Keratinocyte (primary cell): ENCODE results near the gene SLC25A12. TPM values are rescaled to one million over a fixed set of nuclear protein-coding genes. Genes with fewer than 3 reads are reported as not detected.

Experiments
- DNase-seq: peaks from one replicate; pipeline ENCODE4 v3.0.0-alpha.2; 2011; ENCODE audit warnings: low read depth, missing footprints, low spot score
- FAIRE-seq: peaks from 2 replicates; lab custom pipeline; 2011; peaks lifted over from hg19 to GRCh38; lab: Jason Lieb, UNC
- H2AFZ ChIP-seq: 2 replicates; pipeline ENCODE4 v1.6.0; 2012; ENCODE audit warnings: low read length, control low read depth, inconsistent platforms; ENCODE audit not compliant: control insufficient read depth
- H3K27ac ChIP-seq: 2 replicates; pipeline ENCODE4 v1.5.1; 2011; ENCODE audit warnings: low read length; ENCODE audit not compliant: control insufficient read depth, insufficient read depth
- H3K27me3 ChIP-seq: 3 replicates; pipeline ENCODE4 v1.6.0; 2011; ENCODE audit warnings: low read length; ENCODE audit not compliant: control insufficient read depth, insufficient read depth; ENCODE audit errors: extremely low read depth
- H3K36me3 ChIP-seq, 2 experiments: 2 replicates in 1 of 2; 3 replicates in 1 of 2; pipeline ENCODE4 v1.5.1; 2011; ENCODE audit warnings: low read length in 2 of 2, mild to moderate bottlenecking in 1 of 2; ENCODE audit not compliant: control insufficient read depth in 2 of 2, insufficient read depth in 2 of 2; ENCODE audit errors: extremely low read depth in 1 of 2
- H3K4me1 ChIP-seq: 3 replicates; pipeline ENCODE4 v1.5.1; 2011; ENCODE audit warnings: low read length; ENCODE audit not compliant: control insufficient read depth, insufficient read depth; ENCODE audit errors: extremely low read depth
- H3K4me2 ChIP-seq: 3 replicates; pipeline ENCODE4 v1.6.0; 2011; ENCODE audit warnings: low read depth, low read length; ENCODE audit not compliant: control insufficient read depth, insufficient read depth; ENCODE audit errors: extremely low read depth
- H3K4me3 ChIP-seq, 3 experiments: fragments of 200-600 bp in 1 of 3; sonication (generic) in 1 of 3; 2 replicates in 2 of 3; 3 replicates in 1 of 3; pipeline ENCODE4 v1.5.1; 2011 to 2016; ENCODE audit warnings: low read length in 3 of 3, mild to moderate bottlenecking in 3 of 3, control low read depth in 2 of 3, inconsistent platforms in 1 of 3, low read depth in 1 of 3, mixed read lengths in 1 of 3, mixed run types in 1 of 3, moderate library complexity in 1 of 3; ENCODE audit not compliant: control insufficient read depth in 2 of 3, insufficient read depth in 2 of 3; ENCODE audit errors: extremely low read depth in 1 of 3
- H3K79me2 ChIP-seq: 2 replicates; pipeline ENCODE4 v1.6.0; 2012; ENCODE audit warnings: low read length; ENCODE audit not compliant: control insufficient read depth, insufficient read depth
- H3K9ac ChIP-seq: 3 replicates; pipeline ENCODE4 v1.6.0; 2011; ENCODE audit warnings: low read length; ENCODE audit not compliant: control insufficient read depth, insufficient read depth; ENCODE audit errors: extremely low read depth
- H3K9me1 ChIP-seq: 3 replicates; pipeline ENCODE4 v1.6.0; 2011; ENCODE audit warnings: low read length; ENCODE audit not compliant: control insufficient read depth, insufficient read depth; ENCODE audit errors: extremely low read depth
- H3K9me3 ChIP-seq: 2 replicates; pipeline ENCODE4 v1.5.1; 2012; ENCODE audit warnings: low read depth, low read length; ENCODE audit not compliant: control insufficient read depth
- H4K20me1 ChIP-seq: 3 replicates; pipeline ENCODE4 v1.6.0; 2011; ENCODE audit warnings: low read length; ENCODE audit not compliant: control insufficient read depth, insufficient read depth; ENCODE audit errors: extremely low read depth
- EZH2 ChIP-seq: IDR thresholded peaks from one replicate; pipeline ENCODE4 v1.6.1; 2012; ENCODE audit warnings: inconsistent platforms, mild to moderate bottlenecking, low read length, moderate library complexity
- dilution Hi-C: fragments of 300-500 bp; cut with MboI; formaldehyde crosslinking; loops from one replicate; pipeline ENCODE4 v1.7.0; 2020; ENCODE audit warnings: low sequenced_read_pairs; ENCODE audit not compliant: extremely low pct_ligation_motif_present
- polyA plus RNA-seq, 5 experiments: library from polyadenylated mRNA; depleted of rRNA in 3 of 5; stranded (reverse) in 3 of 5; stranded (forward) in 1 of 5; unstranded in 1 of 5; fragments of >200 nt; gene quantifications; 1 replicate in 1 of 5; 2 replicates in 3 of 5; 3 replicates in 1 of 5; pipeline versions ENCODE4 v1.2.1 to v1.2.3, GENCODE V29; 2011 to 2012; ENCODE audit warnings: missing spikeins in 2 of 5, low read depth in 1 of 5, low replicate concordance in 1 of 5
- TF ChIP-seq, protein P1 (sequence below), 3 experiments: IDR thresholded peaks in 1 of 3; conservative IDR thresholded peaks in 1 of 3; optimal IDR thresholded peaks in 1 of 3; 2 replicates in 2 of 3; 3 replicates in 1 of 3; pipeline versions ENCODE3 to v1.5.1; 2011; ENCODE audit warnings: low read length in 3 of 3, mild to moderate bottlenecking in 3 of 3, moderate library complexity in 2 of 3, control low read depth in 1 of 3, inconsistent platforms in 1 of 3; ENCODE audit not compliant: insufficient read depth in 2 of 3; ENCODE audit errors: extremely low read depth in 1 of 3

The SLC25A12 gene
- polyA plus RNA-seq, 1 donor (not counting 4 experiments of a cell fraction or from before 2014, with no cell fraction given) = 27.7 TPM

DNA sequence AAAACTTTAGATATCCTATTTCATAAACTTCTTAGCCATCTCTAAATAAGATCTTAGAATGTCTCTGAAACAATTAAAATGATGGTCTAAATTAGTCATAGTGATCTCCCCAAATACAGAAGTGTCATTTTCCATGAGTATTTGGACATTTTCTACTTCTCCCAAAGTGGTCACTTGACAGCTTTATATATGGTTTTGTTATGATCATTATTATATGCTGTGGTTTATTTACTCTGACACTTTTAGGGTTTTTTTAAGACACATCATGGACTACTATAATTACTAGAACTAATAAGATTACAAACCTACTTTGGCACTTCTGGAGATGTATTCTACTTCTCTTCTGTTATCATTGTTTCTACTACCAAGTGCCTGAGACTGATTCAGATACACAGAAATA lies 47.1 kb downstream of the SLC25A12 start:
- Histone ChIP-seq H3K36me3 (no peaks in the 10 kb centered on the region), H3K27ac (no peak overlapping the region), H3K4me1 (no peaks in the 10 kb centered on the region), H4K20me1 (no peaks in the 10 kb centered on the region), H3K9ac (no peak overlapping the region), H3K4me2 (no peak overlapping the region), H3K79me2 (no peaks in the 10 kb centered on the region), H3K9me1 (no peaks in the 10 kb centered on the region), H3K27me3 (no peaks in the 10 kb centered on the region), H3K4me3 (no peak overlapping the region), H3K9me3 (no peaks in the 10 kb centered on the region), H2AFZ (no peak overlapping the region)
- DNase-seq (no peak), FAIRE-seq (no peak)
- TF ChIP-seq EZH2 = no peak
- TF ChIP-seq, protein P1, sequence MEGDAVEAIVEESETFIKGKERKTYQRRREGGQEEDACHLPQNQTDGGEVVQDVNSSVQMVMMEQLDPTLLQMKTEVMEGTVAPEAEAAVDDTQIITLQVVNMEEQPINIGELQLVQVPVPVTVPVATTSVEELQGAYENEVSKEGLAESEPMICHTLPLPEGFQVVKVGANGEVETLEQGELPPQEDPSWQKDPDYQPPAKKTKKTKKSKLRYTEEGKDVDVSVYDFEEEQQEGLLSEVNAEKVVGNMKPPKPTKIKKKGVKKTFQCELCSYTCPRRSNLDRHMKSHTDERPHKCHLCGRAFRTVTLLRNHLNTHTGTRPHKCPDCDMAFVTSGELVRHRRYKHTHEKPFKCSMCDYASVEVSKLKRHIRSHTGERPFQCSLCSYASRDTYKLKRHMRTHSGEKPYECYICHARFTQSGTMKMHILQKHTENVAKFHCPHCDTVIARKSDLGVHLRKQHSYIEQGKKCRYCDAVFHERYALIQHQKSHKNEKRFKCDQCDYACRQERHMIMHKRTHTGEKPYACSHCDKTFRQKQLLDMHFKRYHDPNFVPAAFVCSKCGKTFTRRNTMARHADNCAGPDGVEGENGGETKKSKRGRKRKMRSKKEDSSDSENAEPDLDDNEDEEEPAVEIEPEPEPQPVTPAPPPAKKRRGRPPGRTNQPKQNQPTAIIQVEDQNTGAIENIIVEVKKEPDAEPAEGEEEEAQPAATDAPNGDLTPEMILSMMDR (optimal IDR thresholded peaks at IDR 0.05 in 1 of 3, IDR thresholded peaks at IDR 0.05 in 1 of 3, conservative IDR thresholded peaks at IDR 0.05 in 1 of 3; ENCODE audit: extremely low read depth in 1 of 3, insufficient read depth in 2 of 3, low read length in 3 of 3) = no peak
- dilution Hi-C loops = no loop called here

DNA sequence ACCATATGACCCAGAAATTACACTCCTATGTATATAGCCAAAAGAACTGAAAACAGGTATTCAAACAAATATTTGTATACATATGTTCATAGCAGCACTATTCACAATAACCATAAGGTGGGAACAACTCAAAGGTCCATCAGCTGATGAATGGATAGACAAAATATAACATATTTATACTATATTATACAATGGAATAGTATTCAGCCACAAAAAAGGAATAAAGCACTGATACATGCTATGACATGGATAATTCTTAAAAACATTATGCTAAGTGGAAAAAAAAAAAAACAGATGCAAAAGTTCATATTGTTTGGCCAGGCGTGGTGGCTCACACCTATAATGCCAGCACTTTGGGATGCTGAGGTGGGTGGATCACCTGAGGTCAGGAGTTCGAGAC lies 52.0 kb downstream of the SLC25A12 start:
- no peak for DNase-seq
- H2AFZ ChIP-seq = no peak overlapping the region

More for the DNA sequence above, 52.0 kb downstream of the SLC25A12 start:
- no peak for FAIRE-seq
- no peak overlapping the region for H3K9ac ChIP-seq
- H3K79me2 ChIP-seq = no peaks in the 10 kb centered on the region
- dilution Hi-C loops = no loop called here
- peaks cover 0 to 2% of the 10 kb centered on the region in 2 experiments for H3K36me3 ChIP-seq
- no peak overlapping the region for H3K27ac ChIP-seq
- H3K27me3 ChIP-seq = no peaks in the 10 kb centered on the region
- H3K4me3 ChIP-seq = no peak overlapping the region
- no peaks in the 10 kb centered on the region for H4K20me1 ChIP-seq
- H3K9me1 ChIP-seq = no peaks in the 10 kb centered on the region
- TF ChIP-seq, protein P1 (optimal IDR thresholded peaks at IDR 0.05 in 1 of 3, IDR thresholded peaks at IDR 0.05 in 1 of 3, conservative IDR thresholded peaks at IDR 0.05 in 1 of 3; ENCODE audit: extremely low read depth in 1 of 3, insufficient read depth in 2 of 3, low read length in 3 of 3) = no peak
- no peak for TF ChIP-seq EZH2
- H3K4me2 ChIP-seq = no peak overlapping the region
- no peaks in the 10 kb centered on the region for H3K4me1 ChIP-seq
- no peaks in the 10 kb centered on the region for H3K9me3 ChIP-seq
